ENCODE results near the gene PRKACB. TPM values are rescaled to one million over a fixed set of nuclear protein-coding genes. Genes with fewer than 3 reads are reported as not detected.
"Not testable (repeated sequence)": the region's sequence is repeated elsewhere in the genome, so short reads cannot be mapped to it uniquely, and the experiment has no call there.

The PRKACB gene
- polyA plus RNA-seq, 1 donor: 18.8 TPM

DNA sequence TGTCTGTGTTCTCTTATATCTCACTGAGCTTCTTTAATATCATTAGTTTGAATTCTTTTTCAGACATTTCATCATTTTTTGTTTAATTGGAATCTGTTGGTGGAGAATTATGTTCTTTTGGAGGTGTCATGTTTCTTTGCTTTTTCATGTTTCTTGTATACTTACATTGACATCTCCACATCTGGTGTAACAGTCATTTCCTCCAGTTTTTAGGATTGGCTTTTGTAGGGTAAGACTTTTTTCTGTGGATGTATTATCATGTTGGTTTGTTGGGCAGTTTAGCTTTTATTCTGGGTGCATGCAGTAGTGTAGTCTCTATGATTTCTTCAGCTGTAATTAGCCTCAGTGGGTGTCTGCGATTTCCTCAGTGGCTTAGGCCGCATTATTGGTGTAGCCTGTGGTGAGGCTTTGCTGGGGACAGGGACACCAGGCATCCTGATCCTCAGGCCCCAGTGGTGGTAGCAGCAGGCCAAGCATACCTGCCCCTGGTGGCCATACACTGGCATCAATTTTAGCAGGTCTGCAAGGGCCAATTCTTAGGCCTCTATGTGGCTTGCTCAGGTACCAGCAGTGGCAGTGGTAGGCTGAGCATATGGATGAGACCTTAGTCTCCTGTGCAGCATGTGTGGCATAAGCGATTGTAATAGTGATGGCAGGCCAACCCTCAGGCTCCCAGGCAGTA lies 79.8 kb downstream of the PRKACB start:
- DNase-seq (ENCODE audit: low read depth): no peak

DNA sequence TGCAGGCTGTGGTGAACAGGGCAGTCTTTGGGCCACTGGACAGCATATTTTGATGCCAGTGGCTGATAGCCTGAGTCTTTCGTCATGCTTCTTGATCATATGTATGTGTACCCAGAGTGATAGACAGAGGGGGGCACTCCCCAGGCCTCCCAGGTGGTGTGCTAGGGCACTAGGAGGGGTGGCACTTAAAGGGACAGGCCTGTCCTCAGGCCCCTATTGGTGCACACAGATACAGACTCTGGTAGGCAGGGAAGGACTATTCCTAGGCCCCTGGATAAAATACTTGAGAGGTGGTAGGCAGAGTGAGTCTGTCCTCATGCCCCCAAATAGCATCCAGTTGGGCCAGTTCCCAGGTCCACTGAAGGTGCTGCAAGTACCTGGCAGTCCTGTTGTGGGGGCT lies 80.8 kb downstream of the PRKACB start:
- no peak for DNase-seq (ENCODE audit: low read depth)

DNA sequence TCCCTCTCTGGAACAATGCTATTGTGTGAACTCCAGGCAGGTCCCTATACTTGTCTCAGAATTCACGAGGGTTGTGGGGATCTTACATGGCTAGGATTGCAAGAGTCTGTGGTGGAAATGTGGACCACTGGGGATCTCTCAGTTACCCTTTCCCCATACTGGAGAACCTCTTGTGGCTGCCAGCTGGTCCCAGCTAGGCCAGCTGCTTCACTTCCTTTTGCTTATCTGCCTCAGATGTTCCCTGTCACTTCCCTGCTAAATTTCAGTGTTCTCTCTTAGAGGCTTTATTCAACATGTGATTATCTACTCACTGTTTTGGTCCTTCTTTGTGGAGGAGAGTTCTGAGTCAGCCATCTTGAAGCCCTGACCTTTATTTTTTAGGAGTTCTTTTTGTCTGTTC lies 81.6 kb downstream of the PRKACB start:
- DNase-seq (ENCODE audit: low read depth): no peak

GRCh38 chr1:84232676-84233075 lies 88.6 kb downstream of the PRKACB start:
- DNase-seq (ENCODE audit: low read depth): not testable (repeated sequence)

- DNase-seq (ENCODE audit: low read depth): no peak
These were observed 92.2 kb downstream of the PRKACB start for GRCh38 chr1:84236256-84236655.

GRCh38 chr1:84242641-84243040 lies 98.6 kb downstream of the PRKACB start:
- no peak for DNase-seq (ENCODE audit: low read depth)

DNA sequence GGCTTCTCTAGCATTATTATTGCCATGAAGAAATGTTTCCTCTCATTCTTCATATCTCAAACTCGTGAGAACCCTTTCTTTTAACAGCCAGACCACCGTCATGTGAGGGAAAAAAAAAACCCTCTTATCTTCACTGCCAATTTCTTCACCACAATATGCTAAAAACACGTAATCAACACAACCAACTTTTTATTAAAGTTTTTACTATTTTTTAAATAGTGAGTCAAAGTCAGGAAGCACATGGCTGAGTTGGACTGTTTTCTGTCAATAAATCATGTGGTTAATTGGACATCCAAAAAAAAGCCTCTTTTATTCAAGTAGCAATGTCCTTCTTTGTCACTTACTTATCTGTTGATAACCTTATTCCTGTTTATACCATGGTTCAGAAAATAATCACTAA lies 101.5 kb downstream of the PRKACB start:
- DNase-seq (ENCODE audit: low read depth): no peak

DNA sequence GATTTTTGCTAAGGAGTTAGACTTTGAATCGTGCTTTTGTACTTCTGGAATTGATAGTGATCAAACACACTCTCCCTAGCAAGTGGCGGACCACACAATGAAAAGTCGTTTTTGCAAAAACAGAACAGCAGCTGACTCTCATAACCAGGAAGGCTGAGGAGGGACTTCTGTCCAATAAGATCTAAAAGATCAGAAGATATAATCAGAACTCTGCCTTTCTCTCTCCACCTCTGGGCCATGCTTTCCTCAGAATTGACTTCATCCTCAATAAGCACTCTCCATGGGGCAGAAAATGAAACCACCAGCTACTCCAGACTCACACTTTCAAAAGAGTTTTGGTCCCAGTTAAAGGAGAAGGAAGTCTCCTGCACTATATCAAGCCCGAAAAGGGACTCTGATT lies 102.1 kb downstream of the PRKACB start:
- DNase-seq (ENCODE audit: low read depth): no peak

- no peak for DNase-seq (ENCODE audit: low read depth)
These were observed 103.6 kb downstream of the PRKACB start for GRCh38 chr1:84247425-84248220.

- no peak for DNase-seq (ENCODE audit: low read depth)
These were observed 106.6 kb downstream of the PRKACB start for GRCh38 chr1:84250668-84251067.

- DNase-seq (ENCODE audit: low read depth): no peak
These were observed 109.0 kb downstream of the PRKACB start for GRCh38 chr1:84253036-84253435.

DNA sequence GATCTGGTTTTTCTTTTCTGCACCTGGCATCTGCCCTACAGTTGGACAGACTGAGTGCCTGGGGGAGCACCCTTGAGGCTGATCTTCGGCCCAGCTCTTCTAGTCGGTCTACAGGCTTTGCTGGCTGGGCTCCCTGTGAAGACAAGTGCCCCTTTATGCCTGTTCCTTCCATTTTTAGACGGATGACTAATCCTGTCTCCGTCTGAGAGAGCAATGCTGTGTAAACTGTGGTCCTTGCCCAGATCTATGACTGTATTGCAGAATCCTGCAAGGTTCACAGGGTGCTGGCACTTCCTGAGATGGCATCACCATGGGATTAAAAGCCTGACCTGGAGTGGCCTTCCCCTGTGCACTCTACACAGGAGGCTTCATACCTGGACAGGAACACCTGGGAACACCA lies 109.8 kb downstream of the PRKACB start:
- DNase-seq (ENCODE audit: low read depth): no peak

- DNase-seq (ENCODE audit: low read depth): no peak
These were observed 110.7 kb downstream of the PRKACB start for GRCh38 chr1:84254703-84255238.

- no peak for DNase-seq (ENCODE audit: low read depth)
These were observed 111.5 kb downstream of the PRKACB start for GRCh38 chr1:84255582-84255981.

GRCh38 chr1:84257617-84258016 lies 113.5 kb downstream of the PRKACB start:
- no peak for DNase-seq (ENCODE audit: low read depth)

GRCh38 chr1:84259376-84259775 lies 115.3 kb downstream of the PRKACB start:
- no peak for DNase-seq (ENCODE audit: low read depth)

- DNase-seq (ENCODE audit: low read depth): no peak
These were observed 115.9 kb downstream of the PRKACB start for GRCh38 chr1:84259989-84260388.

- no peak for DNase-seq (ENCODE audit: low read depth)
These were observed 116.9 kb downstream of the PRKACB start for GRCh38 chr1:84260852-84261518.

GRCh38 chr1:84264961-84265360 lies 120.9 kb downstream of the PRKACB start:
- DNase-seq (ENCODE audit: low read depth): no peak

DNA sequence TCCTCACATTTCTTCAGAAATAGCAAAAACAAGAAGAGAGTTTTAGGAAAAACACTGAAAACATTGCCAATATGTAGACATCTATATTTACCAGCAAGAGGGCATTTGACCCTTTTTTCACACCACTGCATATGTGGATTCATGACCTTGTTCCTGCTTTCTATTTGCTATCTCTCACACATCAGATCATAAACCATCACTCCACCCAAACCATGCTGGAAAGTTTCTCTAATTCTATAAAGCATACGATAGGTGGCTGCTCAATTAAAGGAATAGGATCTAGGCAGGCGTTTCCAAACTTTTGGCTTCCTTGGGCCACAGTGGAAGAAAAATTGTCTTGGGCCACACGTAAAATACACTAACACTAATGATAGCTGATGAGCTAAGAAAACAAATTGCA lies 121.8 kb downstream of the PRKACB start:
- DNase-seq (ENCODE audit: low read depth): no peak

- no peak for DNase-seq (ENCODE audit: low read depth)
These were observed 122.7 kb downstream of the PRKACB start for GRCh38 chr1:84266748-84267147.

DNA sequence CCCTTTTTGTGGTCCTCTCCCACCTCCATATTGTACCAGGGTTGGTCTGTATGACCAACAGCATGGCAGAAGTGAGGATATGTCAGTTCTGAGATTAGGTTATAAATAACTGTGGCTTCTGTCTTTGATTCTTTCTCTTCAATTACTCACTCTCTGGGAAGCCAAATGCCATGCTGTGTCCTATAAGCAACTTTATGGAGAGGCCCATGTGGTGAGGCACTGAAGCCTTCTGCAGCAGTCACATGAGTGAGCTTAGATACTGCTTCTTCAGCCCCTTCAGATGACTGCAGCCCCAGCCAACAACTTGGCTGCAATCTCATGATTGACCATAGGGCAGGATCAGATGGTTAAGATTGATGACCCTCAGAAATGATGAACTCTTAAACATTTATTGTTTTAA lies 123.4 kb downstream of the PRKACB start:
- DNase-seq (ENCODE audit: low read depth): no peak

- no peak for DNase-seq (ENCODE audit: low read depth)
These were observed 124.3 kb downstream of the PRKACB start for GRCh38 chr1:84268346-84268745.
